ENCODE data around the gene GMPPB. TPM values are rescaled to one million over a fixed set of nuclear protein-coding genes. Genes with fewer than 3 reads are reported as not detected.

Gene GMPPB
- total and polyA plus RNA-seq, 2 of the 8 experiments (the other 6 are each of a cell fraction or from before 2014, with no cell fraction given), result 20.9 to 23.9 TPM

GRCh38 chr3:49700453-49701128, 23.2 kb downstream of the GMPPB start (continued):
- TF ChIP-seq TAF1 (IDR thresholded peaks at IDR 0.05; ENCODE audit: low read depth, low read length) (no peak), JUN (IDR thresholded peaks at IDR 0.05; ENCODE audit: low read depth, low read length) (no peak), SUZ12 (IDR thresholded peaks at IDR 0.05; ENCODE audit: low read length) (no peak), CHD2 (IDR thresholded peaks at IDR 0.05; ENCODE audit: low read length) (no peak), EZH2 (IDR thresholded peaks at IDR 0.05; ENCODE audit: low read depth, low read length, severe bottlenecking) (no peak), HDAC6 (IDR thresholded peaks at IDR 0.05; ENCODE audit: low read depth, low read length) (no peak), SP1 (IDR thresholded peaks at IDR 0.05; ENCODE audit: low read depth, low read length) (no peak)

Measured in H1 (cell line).